Endothelial cell of umbilical vein (primary cell): Measurements from ENCODE around the gene MALSU1. TPM values are rescaled to one million over a fixed set of nuclear protein-coding genes. Genes with fewer than 3 reads are reported as not detected.

Source experiments
- BruUV-seq: library from RNA; stranded (reverse); fragments of 400-500 nt; replicated peaks from 2 replicates; lab custom pipeline; 2021; lab: Mats Ljungman, UMichigan
- CTCF ChIA-PET: fragments of 300-600, 350-600 bp; sonication (Branson Sonifier 250); formaldehyde crosslinking; loops from one replicate; lab custom pipeline; 2021; ENCODE audit warnings: antibody characterized with exemption, inconsistent platforms; lab: Charles Lee
- POLR2A ChIA-PET: fragments of 300-600, 350-600 bp; sonication (Branson Sonifier 250); formaldehyde crosslinking; loops from one replicate; lab custom pipeline; 2021; ENCODE audit warnings: antibody characterized with exemption, inconsistent platforms; lab: Charles Lee
- DNase-seq: peaks from one replicate; pipeline ENCODE4 v3.0.0-alpha.2; 2011; ENCODE audit warnings: low read depth, low spot score
- FAIRE-seq: peaks from 2 replicates; lab custom pipeline; 2011; peaks lifted over from hg19 to GRCh38; lab: Jason Lieb, UNC
- H2AFZ ChIP-seq: 2 replicates; pipeline ENCODE4 v1.6.0; 2012; ENCODE audit warnings: low read depth, low read length, control low read depth, inconsistent platforms
- H3K27ac ChIP-seq: 2 replicates; pipeline ENCODE4 v1.5.1; 2011; ENCODE audit warnings: low read depth, mild to moderate bottlenecking, control low read depth, low read length, moderate library complexity; ENCODE audit not compliant: insufficient read depth
- H3K27me3 ChIP-seq, 2 experiments: 2 replicates each; pipeline versions ENCODE4 v1.6.0 to v1.6.1; 2011; ENCODE audit warnings: low read length in 2 of 2, mixed read lengths in 1 of 2; ENCODE audit not compliant: control insufficient read depth in 2 of 2, insufficient read depth in 2 of 2
- H3K36me3 ChIP-seq, 2 experiments: 2 replicates in 1 of 2; 3 replicates in 1 of 2; pipeline ENCODE4 v1.5.1; 2011; ENCODE audit warnings: low read length in 2 of 2, mild to moderate bottlenecking in 1 of 2, moderate library complexity in 1 of 2; ENCODE audit not compliant: control insufficient read depth in 2 of 2, insufficient read depth in 2 of 2; ENCODE audit errors: extremely low read depth in 1 of 2
- H3K4me1 ChIP-seq: 3 replicates; pipeline ENCODE4 v1.5.1; 2011; ENCODE audit warnings: mild to moderate bottlenecking, low read length; ENCODE audit not compliant: control insufficient read depth, insufficient read depth; ENCODE audit errors: extremely low read depth
- H3K4me2 ChIP-seq: 2 replicates; pipeline ENCODE4 v1.6.1; 2011; ENCODE audit warnings: low read length, control low read depth, mixed read lengths; ENCODE audit not compliant: insufficient read depth
- H3K4me3 ChIP-seq, 3 experiments: fragments of 200-600 bp in 1 of 3; sonication (generic), shearing (Covaris generic) in 1 of 3; replicated peaks in 1 of 3; 2 replicates each; pipeline ENCODE4 v1.5.1; 2011 to 2016; ENCODE audit warnings: control low read depth in 3 of 3, low read length in 3 of 3, mild to moderate bottlenecking in 2 of 3, inconsistent platforms in 1 of 3, low read depth in 1 of 3, moderate library complexity in 1 of 3; ENCODE audit not compliant: insufficient read depth in 1 of 3
- H3K79me2 ChIP-seq: 2 replicates; pipeline ENCODE4 v1.6.0; 2012; ENCODE audit warnings: low read length, inconsistent platforms; ENCODE audit not compliant: control insufficient read depth, insufficient read depth
- H3K9ac ChIP-seq: replicated peaks from 2 replicates; pipeline ENCODE3; 2011; ENCODE audit warnings: low read length, control low read depth; ENCODE audit not compliant: insufficient read depth; ENCODE audit errors: extremely low read depth
- H3K9me1 ChIP-seq: replicated peaks from 3 replicates; pipeline ENCODE4 v1.6.0; 2011; ENCODE audit warnings: mild to moderate bottlenecking, low read length; ENCODE audit not compliant: control insufficient read depth, insufficient read depth; ENCODE audit errors: extremely low read depth
- H3K9me3 ChIP-seq: replicated peaks from 2 replicates; pipeline ENCODE4 v1.5.1; 2012; ENCODE audit warnings: low read length, inconsistent platforms; ENCODE audit not compliant: control insufficient read depth, insufficient read depth
- H4K20me1 ChIP-seq: replicated peaks from 2 replicates; pipeline ENCODE3; 2011; ENCODE audit warnings: mild to moderate bottlenecking, low read length; ENCODE audit not compliant: control insufficient read depth, insufficient read depth; ENCODE audit errors: extremely low read depth
- EZH2 ChIP-seq: IDR thresholded peaks from 2 replicates; pipeline ENCODE4 v1.6.1; 2012; ENCODE audit warnings: borderline replicate concordance, low read depth, mild to moderate bottlenecking, moderate library complexity, low read length, inconsistent platforms; ENCODE audit not compliant: severe bottlenecking
- FOS ChIP-seq: IDR thresholded peaks from 2 replicates; pipeline ENCODE4 v1.6.1; 2011; ENCODE audit warnings: mild to moderate bottlenecking, low read length, moderate library complexity, borderline replicate concordance; ENCODE audit not compliant: insufficient read depth
- GATA2 ChIP-seq: IDR thresholded peaks from 2 replicates; pipeline ENCODE4 v1.7.0; 2011; ENCODE audit warnings: low read depth, mild to moderate bottlenecking, moderate library complexity, mixed read lengths, low read length; ENCODE audit not compliant: insufficient read length, insufficient read depth
- JUN ChIP-seq: IDR thresholded peaks from 2 replicates; pipeline ENCODE4 v1.6.1; 2011; ENCODE audit warnings: borderline replicate concordance, low read depth; ENCODE audit not compliant: insufficient read length, insufficient read depth
- MAX ChIP-seq: IDR thresholded peaks from 2 replicates; pipeline ENCODE4 v1.6.1; 2011; ENCODE audit not compliant: insufficient read depth, insufficient read length
- MYC ChIP-seq: IDR thresholded peaks from one replicate; pipeline ENCODE4 v1.6.1; 2011; ENCODE audit warnings: mild to moderate bottlenecking, low read depth, low read length
- POLR2A ChIP-seq: IDR thresholded peaks from 2 replicates; pipeline ENCODE4 v1.6.1; 2012; ENCODE audit warnings: low read depth, mild to moderate bottlenecking, control low read depth, low read length
- POLR2AphosphoS5 ChIP-seq: IDR thresholded peaks from 2 replicates; pipeline ENCODE4 v1.6.1; 2012; ENCODE audit warnings: low read depth, mild to moderate bottlenecking, control low read depth, low read length, moderate library complexity; ENCODE audit not compliant: insufficient read depth
- dilution Hi-C: fragments of 300-500 bp; cut with MboI; formaldehyde crosslinking; loops from one replicate; pipeline ENCODE4 v1.15.0; 2019; ENCODE audit warnings: low sequenced_read_pairs; ENCODE audit not compliant: extremely low pct_ligation_motif_present
- intact Hi-C: fragments of 100-400 bp; cut with micrococcal nuclease; formaldehyde crosslinking; loops from one replicate; pipeline ENCODE4 v1.10.0; 2022
- polyA plus RNA-seq, 4 experiments: library from polyadenylated mRNA; depleted of rRNA in 3 of 4; stranded (reverse) in 3 of 4; unstranded in 1 of 4; fragments of >200 nt; gene quantifications; 2 replicates each; pipeline versions ENCODE4 v1.2.1 to v1.2.3, GENCODE V29; 2011 to 2012; ENCODE audit warnings: missing spikeins in 1 of 4
- total RNA-seq: library from RNA; stranded (reverse); gene quantifications from 2 replicates; pipeline ENCODE4 v1.2.3, GENCODE V29; 2021
- TF ChIP-seq, protein P1 (sequence below), 2 donors: IDR thresholded peaks; 1 replicate in 1 of 2; 2 replicates in 1 of 2; pipeline ENCODE4 v1.5.1; 2011; ENCODE audit warnings: low read length in 2 of 2, mild to moderate bottlenecking in 2 of 2, moderate library complexity in 2 of 2, control low read depth in 1 of 2, inconsistent platforms in 1 of 2, low read depth in 1 of 2; ENCODE audit not compliant: insufficient read depth in 1 of 2; ENCODE audit errors: extremely low read depth in 1 of 2

MALSU1 gene
- total and polyA plus RNA-seq, 2 donors (not counting 3 experiments of a cell fraction or from before 2014, with no cell fraction given), result 62.6 to 68.0 TPM

DNA sequence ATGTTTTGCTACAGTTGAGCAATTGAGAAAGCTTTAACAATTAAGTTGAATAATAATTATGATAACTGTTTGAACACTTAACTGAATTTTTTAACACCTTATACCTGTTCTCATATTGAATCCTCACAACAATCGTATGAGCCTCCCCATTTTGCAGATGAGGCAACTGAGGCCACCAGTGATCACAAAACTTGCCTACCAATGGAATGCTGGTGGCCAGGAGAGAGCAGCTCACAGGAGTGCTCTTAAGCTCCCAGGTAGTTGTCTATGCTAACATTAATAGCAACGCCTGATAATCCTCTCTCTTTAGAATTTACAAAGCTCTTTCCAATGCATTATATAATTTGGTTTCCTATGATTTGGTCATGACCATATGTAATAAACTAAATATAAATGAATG lies 31.0 kb upstream of the MALSU1 start:
- no peak overlapping the region for H3K27ac ChIP-seq
- DNase-seq, result no peak
- H3K9me1 ChIP-seq, result no peaks in the 10 kb centered on the region
- no peaks in the 10 kb centered on the region for H3K79me2 ChIP-seq
- H3K9me3 ChIP-seq, result no peaks in the 10 kb centered on the region
- no peaks in the 10 kb centered on the region for H3K27me3 ChIP-seq
- dilution Hi-C loops, result no loop called here
- H2AFZ ChIP-seq, result no peak overlapping the region
- peaks cover 2% of the 10 kb centered on the region for H3K4me1 ChIP-seq
- intact Hi-C loops, result loop anchor here (10.0 kb wide), 1 partner anchor 743 kb away; no protein-coding TSS in a partner anchor
- no peaks in the 10 kb centered on the region for H3K36me3 ChIP-seq
- ChIA-PET CTCF (interaction anchor here (0.8 to 7.5 kb wide), 5 partner anchors 9 to 277 kb away, joined by 3 to 88 read pairs (median 4); no protein-coding TSS in a partner anchor), POLR2A (no interaction called here)
- TF ChIP-seq MYC, result no peak
- no peak for TF ChIP-seq POLR2A
- no peak for TF ChIP-seq EZH2
- no peak for TF ChIP-seq JUN
- no peak for TF ChIP-seq FOS
- TF ChIP-seq, protein P1, sequence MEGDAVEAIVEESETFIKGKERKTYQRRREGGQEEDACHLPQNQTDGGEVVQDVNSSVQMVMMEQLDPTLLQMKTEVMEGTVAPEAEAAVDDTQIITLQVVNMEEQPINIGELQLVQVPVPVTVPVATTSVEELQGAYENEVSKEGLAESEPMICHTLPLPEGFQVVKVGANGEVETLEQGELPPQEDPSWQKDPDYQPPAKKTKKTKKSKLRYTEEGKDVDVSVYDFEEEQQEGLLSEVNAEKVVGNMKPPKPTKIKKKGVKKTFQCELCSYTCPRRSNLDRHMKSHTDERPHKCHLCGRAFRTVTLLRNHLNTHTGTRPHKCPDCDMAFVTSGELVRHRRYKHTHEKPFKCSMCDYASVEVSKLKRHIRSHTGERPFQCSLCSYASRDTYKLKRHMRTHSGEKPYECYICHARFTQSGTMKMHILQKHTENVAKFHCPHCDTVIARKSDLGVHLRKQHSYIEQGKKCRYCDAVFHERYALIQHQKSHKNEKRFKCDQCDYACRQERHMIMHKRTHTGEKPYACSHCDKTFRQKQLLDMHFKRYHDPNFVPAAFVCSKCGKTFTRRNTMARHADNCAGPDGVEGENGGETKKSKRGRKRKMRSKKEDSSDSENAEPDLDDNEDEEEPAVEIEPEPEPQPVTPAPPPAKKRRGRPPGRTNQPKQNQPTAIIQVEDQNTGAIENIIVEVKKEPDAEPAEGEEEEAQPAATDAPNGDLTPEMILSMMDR (IDR thresholded peaks at IDR 0.05; ENCODE audit: extremely low read depth in 1 of 2, insufficient read depth in 1 of 2, low read depth in 1 of 2, low read length in 2 of 2), result no peak
- H4K20me1 ChIP-seq, result no peaks in the 10 kb centered on the region
- H3K4me2 ChIP-seq, result no peak overlapping the region
- no peak overlapping the region for H3K4me3 ChIP-seq
- no peak overlapping the region for H3K9ac ChIP-seq
- BruUV-seq, result no TSS peak
- FAIRE-seq, result no peak

GRCh38 chr7:23268746-23269145 lies 30.4 kb upstream of the MALSU1 start:
- H3K4me1 ChIP-seq, result peaks cover 7% of the 10 kb centered on the region
- no peaks in the 10 kb centered on the region for H3K79me2 ChIP-seq
- no peaks in the 10 kb centered on the region for H4K20me1 ChIP-seq
- H3K4me2 ChIP-seq, result no peak overlapping the region
- ChIA-PET POLR2A (no interaction called here), CTCF (interaction anchor here (0.8 to 7.5 kb wide), 5 partner anchors 9 to 276 kb away, joined by 3 to 88 read pairs (median 4); no protein-coding TSS in a partner anchor)
- DNase-seq, result no peak
- H3K9me1 ChIP-seq, result no peaks in the 10 kb centered on the region
- FAIRE-seq, result no peak
- H2AFZ ChIP-seq, result no peak overlapping the region
- BruUV-seq, result no TSS peak
- H3K36me3 ChIP-seq, result no peaks in the 10 kb centered on the region
- no peaks in the 10 kb centered on the region for H3K27me3 ChIP-seq
- intact Hi-C loops (loop anchor here (10.0 kb wide), 1 partner anchor 744 kb away; no protein-coding TSS in a partner anchor), dilution Hi-C loops (no loop called here)
- no peak overlapping the region for H3K4me3 ChIP-seq
- no peak overlapping the region for H3K9ac ChIP-seq
- H3K27ac ChIP-seq, result no peak overlapping the region
- H3K9me3 ChIP-seq, result no peaks in the 10 kb centered on the region
- no peak for TF ChIP-seq GATA2
- TF ChIP-seq JUN, result no peak
- TF ChIP-seq POLR2A, result no peak
- no peak for TF ChIP-seq FOS
- TF ChIP-seq EZH2, result no peak
- TF ChIP-seq MAX, result no peak
- no peak for TF ChIP-seq POLR2AphosphoS5
- no peak for TF ChIP-seq MYC
- TF ChIP-seq, protein P1 (IDR thresholded peaks at IDR 0.05; ENCODE audit: extremely low read depth in 1 of 2, insufficient read depth in 1 of 2, low read depth in 1 of 2, low read length in 2 of 2), result no peak
